ENCODE measurements around the gene RCAN2. TPM values are rescaled to one million over a fixed set of nuclear protein-coding genes. Genes with fewer than 3 reads are reported as not detected.
A peak's percentile ranks its signal among the peaks of the same experiment; 100 is the strongest.

The RCAN2 gene
- total RNA-seq, 1 donor from 2014 or later: 11.7 TPM

DNA sequence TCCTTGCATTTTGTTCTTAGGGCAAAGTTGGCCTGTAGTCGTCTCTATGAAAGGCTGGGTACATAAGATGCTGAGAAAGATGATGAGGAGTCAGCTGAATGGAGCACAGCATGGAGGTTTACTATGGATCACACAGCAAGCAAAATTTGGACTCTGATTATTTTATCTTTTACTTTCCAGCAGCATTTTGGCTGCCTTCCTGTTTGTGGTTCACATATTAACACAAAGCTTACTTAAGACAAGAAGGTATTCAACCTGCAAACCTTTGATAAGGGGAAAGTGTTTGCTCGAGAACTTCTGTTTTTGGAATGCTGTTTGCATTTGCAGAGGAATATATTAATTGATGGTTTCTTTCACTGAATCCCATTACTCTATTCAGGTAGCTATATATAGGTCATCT is 217.3 kb downstream of the RCAN2 start:
- intact Hi-C loops (cut with DNase I): no loop called here
- ATAC-seq (no peak), DNase-seq (no peak)
- H3K27me3 ChIP-seq: no peaks in the 10 kb centered on the region
- no peaks in the 10 kb centered on the region for H3K4me1 ChIP-seq
- TF ChIP-seq, protein P1, sequence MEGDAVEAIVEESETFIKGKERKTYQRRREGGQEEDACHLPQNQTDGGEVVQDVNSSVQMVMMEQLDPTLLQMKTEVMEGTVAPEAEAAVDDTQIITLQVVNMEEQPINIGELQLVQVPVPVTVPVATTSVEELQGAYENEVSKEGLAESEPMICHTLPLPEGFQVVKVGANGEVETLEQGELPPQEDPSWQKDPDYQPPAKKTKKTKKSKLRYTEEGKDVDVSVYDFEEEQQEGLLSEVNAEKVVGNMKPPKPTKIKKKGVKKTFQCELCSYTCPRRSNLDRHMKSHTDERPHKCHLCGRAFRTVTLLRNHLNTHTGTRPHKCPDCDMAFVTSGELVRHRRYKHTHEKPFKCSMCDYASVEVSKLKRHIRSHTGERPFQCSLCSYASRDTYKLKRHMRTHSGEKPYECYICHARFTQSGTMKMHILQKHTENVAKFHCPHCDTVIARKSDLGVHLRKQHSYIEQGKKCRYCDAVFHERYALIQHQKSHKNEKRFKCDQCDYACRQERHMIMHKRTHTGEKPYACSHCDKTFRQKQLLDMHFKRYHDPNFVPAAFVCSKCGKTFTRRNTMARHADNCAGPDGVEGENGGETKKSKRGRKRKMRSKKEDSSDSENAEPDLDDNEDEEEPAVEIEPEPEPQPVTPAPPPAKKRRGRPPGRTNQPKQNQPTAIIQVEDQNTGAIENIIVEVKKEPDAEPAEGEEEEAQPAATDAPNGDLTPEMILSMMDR (IDR thresholded peaks at IDR 0.05): no peak
- no peaks in the 10 kb centered on the region for H3K36me3 ChIP-seq
- no peak overlapping the region for H3K27ac ChIP-seq
- H3K4me3 ChIP-seq: no peak overlapping the region
- no peaks in the 10 kb centered on the region for H3K9me3 ChIP-seq

DNA sequence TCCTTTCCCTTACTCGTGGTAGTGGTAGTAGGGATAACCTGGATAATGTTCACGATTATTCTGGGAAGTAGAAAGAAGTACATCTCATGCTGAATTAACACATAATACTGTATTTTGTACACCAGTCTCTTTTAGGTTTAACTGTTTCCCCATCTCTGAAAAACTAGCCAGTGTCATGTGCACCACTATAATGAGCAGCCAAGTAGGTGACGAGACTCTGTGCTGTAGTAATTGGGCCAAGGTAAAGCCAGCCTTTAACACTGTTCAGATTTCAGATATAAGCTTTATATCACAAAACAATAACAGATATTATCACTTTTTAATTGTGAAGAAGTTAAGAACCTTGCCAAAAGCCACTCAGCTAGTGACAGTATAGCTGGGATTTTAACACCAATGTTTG is 219.5 kb downstream of the RCAN2 start:
- H3K27me3 ChIP-seq: no peaks in the 10 kb centered on the region
- no peak for ATAC-seq
- H3K27ac ChIP-seq: no peak overlapping the region
- no peak for DNase-seq
- no peaks in the 10 kb centered on the region for H3K4me1 ChIP-seq
- TF ChIP-seq, protein P1 (IDR thresholded peaks at IDR 0.05): no peak
- no peaks in the 10 kb centered on the region for H3K9me3 ChIP-seq
- no peak overlapping the region for H3K4me3 ChIP-seq
- intact Hi-C loops (cut with DNase I): no loop called here
- no peaks in the 10 kb centered on the region for H3K36me3 ChIP-seq

DNA sequence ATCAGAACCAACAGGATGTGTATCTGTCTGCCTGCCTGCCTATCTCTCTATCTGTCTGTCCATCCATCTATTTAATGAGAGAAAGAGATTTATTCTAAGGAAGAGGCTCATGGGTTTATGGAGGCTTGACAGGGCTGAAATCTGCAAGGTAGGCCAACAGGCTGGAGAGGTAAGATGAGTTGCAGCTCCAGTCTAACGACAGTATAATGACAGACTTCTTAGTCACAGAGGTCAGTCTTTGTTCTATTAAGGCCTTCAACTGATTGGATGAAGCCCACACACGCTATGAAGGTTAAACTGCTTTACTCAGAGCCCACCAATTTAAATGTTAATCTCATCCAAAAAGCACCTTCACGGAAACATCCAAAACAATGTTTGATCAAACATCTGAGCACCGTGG is 220.1 kb downstream of the RCAN2 start:
- Histone ChIP-seq H3K4me3 (no peak overlapping the region), H3K4me1 (no peaks in the 10 kb centered on the region), H3K27ac (no peak overlapping the region), H3K36me3 (no peaks in the 10 kb centered on the region), H3K27me3 (no peaks in the 10 kb centered on the region), H3K9me3 (no peaks in the 10 kb centered on the region)
- intact Hi-C loops (cut with DNase I): no loop called here
- ATAC-seq (no peak), DNase-seq (no peak)
- TF ChIP-seq, protein P1 (IDR thresholded peaks at IDR 0.05): no peak

DNA sequence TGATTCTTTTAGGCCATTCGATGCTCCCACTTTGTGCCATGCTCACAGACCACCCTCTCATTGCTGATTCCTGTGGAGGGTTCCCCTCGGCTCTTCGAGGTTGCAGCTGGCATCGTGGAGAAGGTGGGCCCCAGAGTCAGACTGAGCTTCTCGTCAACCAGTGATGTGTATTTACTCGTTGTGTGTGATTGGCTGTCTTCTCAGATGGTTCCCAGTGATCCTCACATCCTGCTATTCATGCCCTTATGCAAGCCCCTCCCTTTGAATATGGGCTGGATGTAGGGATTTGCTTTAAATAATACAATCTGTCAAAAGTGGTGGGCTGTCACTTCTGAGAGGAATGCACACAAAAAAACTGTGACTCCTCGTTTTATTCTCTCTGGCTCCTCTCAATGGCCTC is 220.9 kb downstream of the RCAN2 start:
- DNase-seq (no peak), ATAC-seq (no peak)
- TF ChIP-seq, protein P1 (IDR thresholded peaks at IDR 0.05): no peak
- no peaks in the 10 kb centered on the region for H3K9me3 ChIP-seq
- no peaks in the 10 kb centered on the region for H3K27me3 ChIP-seq
- intact Hi-C loops (cut with DNase I): no loop called here
- H3K36me3 ChIP-seq: no peaks in the 10 kb centered on the region
- no peaks in the 10 kb centered on the region for H3K4me1 ChIP-seq
- H3K27ac ChIP-seq: no peak overlapping the region
- no peak overlapping the region for H3K4me3 ChIP-seq

DNA sequence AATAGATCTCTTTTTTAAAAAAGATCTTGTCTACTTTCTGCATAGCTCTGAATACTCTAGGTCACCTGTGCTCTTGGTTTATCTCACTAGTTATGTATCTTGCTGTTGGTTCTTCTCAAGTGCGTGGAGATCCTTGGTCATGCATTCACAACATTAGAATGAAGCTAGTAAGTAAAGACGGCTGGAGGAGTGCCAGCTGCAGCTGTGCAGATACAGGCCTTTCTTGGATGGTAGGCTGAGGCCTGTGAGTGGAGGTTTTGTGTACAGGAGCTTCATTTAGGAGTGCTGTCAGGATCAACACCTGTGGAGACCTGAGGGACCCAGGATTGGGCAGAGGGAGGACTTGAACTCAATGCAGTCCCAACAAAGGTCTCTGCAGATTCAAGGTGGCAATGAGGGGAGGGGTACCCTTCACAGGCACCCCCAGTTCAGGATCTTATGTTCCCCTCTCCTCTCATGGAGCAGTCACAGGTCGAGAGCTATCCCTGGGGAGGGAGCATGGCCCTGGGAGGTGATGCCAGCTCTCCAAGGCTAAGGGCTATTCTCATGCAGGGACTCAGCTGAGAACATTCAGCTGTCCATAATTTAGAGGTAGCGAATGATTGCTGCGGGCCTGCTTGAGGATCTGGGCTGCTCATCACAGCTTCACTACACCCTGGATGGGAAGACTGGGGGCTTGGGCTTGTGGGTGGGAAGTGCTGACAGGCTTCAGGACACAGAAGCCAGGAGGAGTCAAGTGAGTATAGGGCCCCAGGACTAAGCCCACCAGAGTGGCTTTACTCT is 221.6 kb downstream of the RCAN2 start:
- peak; percentile 14 for ATAC-seq
- no peaks in the 10 kb centered on the region for H3K27me3 ChIP-seq
- no peaks in the 10 kb centered on the region for H3K9me3 ChIP-seq
- H3K36me3 ChIP-seq: no peaks in the 10 kb centered on the region
- intact Hi-C loops (cut with DNase I): no loop called here
- H3K4me1 ChIP-seq: no peaks in the 10 kb centered on the region
- H3K27ac ChIP-seq: no peak overlapping the region
- DNase-seq: no peak
- TF ChIP-seq, protein P1 (IDR thresholded peaks at IDR 0.05): no peak
- H3K4me3 ChIP-seq: no peak overlapping the region

Measured in upper lobe of right lung (tissue), 1 donor.